ENCODE measurements around the gene EPHA6. TPM values are rescaled to one million over a fixed set of nuclear protein-coding genes. Genes with fewer than 3 reads are reported as not detected.
A peak's percentile ranks its signal among the peaks of the same experiment; 100 is the strongest.

Gene EPHA6
- polyA plus RNA-seq, 2 of the 4 experiments (the other 2 are of a cell fraction): 0.08 TPM

- TF ChIP-seq RNF2 (IDR thresholded peaks at IDR 0.05; ENCODE audit: borderline replicate concordance, low read depth): no peak
Observed at GRCh38 chr3:96776818-96777217, 37.6 kb upstream of the EPHA6 start (continued).

DNA sequence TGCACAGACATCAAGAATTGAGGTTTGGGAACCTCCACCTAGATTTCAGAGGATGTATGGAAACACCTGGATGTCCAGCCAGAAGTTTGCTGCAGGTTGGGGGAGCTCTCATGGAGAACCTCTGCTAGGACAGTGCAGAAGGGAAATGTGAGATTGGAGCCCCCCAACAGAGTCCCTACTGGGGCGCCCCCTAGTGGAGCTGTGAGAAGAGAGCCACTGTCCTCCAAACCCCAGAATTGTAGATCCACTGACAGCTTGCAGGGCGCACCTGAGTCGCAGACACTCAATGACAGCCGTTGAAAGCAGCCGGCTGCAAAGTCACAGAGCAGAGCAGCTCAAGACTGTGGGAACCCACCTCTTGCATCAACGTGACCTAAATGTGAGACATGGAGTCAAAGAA lies 34.6 kb upstream of the EPHA6 start:
- CTCF ChIA-PET: no interaction called here
- Histone ChIP-seq H3K27ac (no peak overlapping the region), H3K4me3 (no peak overlapping the region), H3K4me2 (no peak overlapping the region), H3K9me3 (no peaks in the 10 kb centered on the region), H3K4me1 (no peaks in the 10 kb centered on the region)
- TF ChIP-seq KDM1A (IDR thresholded peaks at IDR 0.05; ENCODE audit: low read depth) (no peak), RAD21 (conservative IDR thresholded peaks at IDR 0.05 in 1 of 2, IDR thresholded peaks at IDR 0.05 in 1 of 2) (no peak)
- FAIRE-seq (no peak), DNase-seq (ENCODE audit: low read depth in 1 of 2, low spot score in 1 of 2) (no peak), ATAC-seq (no peak)
- POLR2A ChIA-PET: no interaction called here
- WGBS (ENCODE audit: missing lambda C conversion rate): 43% methylated on average over 6 of the region's 6 CpGs

GRCh38 chr3:96796101-96796500 lies 18.3 kb upstream of the EPHA6 start:
- Histone ChIP-seq H3K4me1 (no peaks in the 10 kb centered on the region), H3K4me2 (no peak overlapping the region), H3K27ac (no peak overlapping the region), H3K4me3 (no peak overlapping the region), H3K9me3 (no peaks in the 10 kb centered on the region; the same call in 2 of the 3 replicates)
- CTCF ChIA-PET: no interaction called here
- TF ChIP-seq EHMT2 (IDR thresholded peaks at IDR 0.05; ENCODE audit: low read depth): no peak
- no peak for TF ChIP-seq CBX8 (IDR thresholded peaks at IDR 0.05)
- TF ChIP-seq MAFK (IDR thresholded peaks at IDR 0.05; ENCODE audit: partially characterized antibody): peak; percentile 14
- DNase-seq (ENCODE audit: low read depth in 1 of 2, low spot score in 1 of 2): no peak
- no peak for ATAC-seq
- FAIRE-seq: no peak
- 36% methylated on average over 5 of the region's 5 CpGs for WGBS (ENCODE audit: missing lambda C conversion rate)
- POLR2A ChIA-PET: no interaction called here

GRCh38 chr3:96803870-96804269 lies 10.5 kb upstream of the EPHA6 start:
- WGBS (ENCODE audit: missing lambda C conversion rate): 52% methylated on average over 1 of the region's 1 CpG
- H3K4me1 ChIP-seq: no peaks in the 10 kb centered on the region
- no peak overlapping the region for H3K4me3 ChIP-seq
- CTCF ChIA-PET: no interaction called here
- H3K9me3 ChIP-seq: no peaks in the 10 kb centered on the region
- ATAC-seq (no peak), FAIRE-seq (no peak), DNase-seq (ENCODE audit: low read depth in 1 of 2, low spot score in 1 of 2) (no peak)
- H3K27ac ChIP-seq: no peak overlapping the region
- POLR2A ChIA-PET: no interaction called here
- H3K4me2 ChIP-seq: no peak overlapping the region
- TF ChIP-seq POLR2AphosphoS2 (conservative IDR thresholded peaks at IDR 0.05; ENCODE audit: low read length): no peak

DNA sequence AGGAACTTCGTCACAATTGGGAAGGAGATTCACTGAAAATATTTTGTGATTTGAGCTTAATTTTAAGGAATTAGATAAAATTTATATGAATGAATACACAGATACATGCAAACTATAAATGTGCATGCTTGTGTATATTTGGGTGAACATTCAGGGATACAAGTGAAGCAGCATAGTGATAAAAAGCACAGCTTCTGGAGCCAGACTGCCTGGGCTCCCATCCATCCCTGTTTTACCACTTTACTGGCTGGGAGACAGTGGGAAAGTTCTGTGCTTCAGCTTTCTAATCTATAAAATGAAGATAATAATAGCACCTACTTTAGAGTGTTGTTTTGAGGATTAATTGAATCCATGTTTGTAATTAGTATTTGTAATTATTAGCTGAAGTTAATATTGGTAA lies 8.1 kb upstream of the EPHA6 start:
- no peak for DNase-seq (ENCODE audit: low read depth in 1 of 2, low spot score in 1 of 2)
- Histone ChIP-seq H3K4me3 (no peak overlapping the region), H3K4me2 (no peak overlapping the region), H3K9me3 (no peaks in the 10 kb centered on the region), H3K4me1 (no peaks in the 10 kb centered on the region), H3K27ac (no peak overlapping the region)
- TF ChIP-seq RAD21 (conservative IDR thresholded peaks at IDR 0.05 in 1 of 2, IDR thresholded peaks at IDR 0.05 in 1 of 2) (no peak), ZFP36 (IDR thresholded peaks at IDR 0.05; ENCODE audit: borderline replicate concordance, partially characterized antibody) (no peak), RFX5 (IDR thresholded peaks at IDR 0.05) (no peak), KDM5A (IDR thresholded peaks at IDR 0.05) (no peak), MAFK (IDR thresholded peaks at IDR 0.05; ENCODE audit: partially characterized antibody) (no peak), CHD2 (IDR thresholded peaks at IDR 0.05; ENCODE audit: low read length, partially characterized antibody) (no peak), MYC (IDR thresholded peaks at IDR 0.05; ENCODE audit: borderline replicate concordance, low read length) (no peak)
- 0% methylated on average over 1 of the region's 1 CpG for WGBS (ENCODE audit: missing lambda C conversion rate)
- ChIA-PET CTCF (no interaction called here), POLR2A (no interaction called here)
- no peak for ATAC-seq
- no peak for FAIRE-seq

DNA sequence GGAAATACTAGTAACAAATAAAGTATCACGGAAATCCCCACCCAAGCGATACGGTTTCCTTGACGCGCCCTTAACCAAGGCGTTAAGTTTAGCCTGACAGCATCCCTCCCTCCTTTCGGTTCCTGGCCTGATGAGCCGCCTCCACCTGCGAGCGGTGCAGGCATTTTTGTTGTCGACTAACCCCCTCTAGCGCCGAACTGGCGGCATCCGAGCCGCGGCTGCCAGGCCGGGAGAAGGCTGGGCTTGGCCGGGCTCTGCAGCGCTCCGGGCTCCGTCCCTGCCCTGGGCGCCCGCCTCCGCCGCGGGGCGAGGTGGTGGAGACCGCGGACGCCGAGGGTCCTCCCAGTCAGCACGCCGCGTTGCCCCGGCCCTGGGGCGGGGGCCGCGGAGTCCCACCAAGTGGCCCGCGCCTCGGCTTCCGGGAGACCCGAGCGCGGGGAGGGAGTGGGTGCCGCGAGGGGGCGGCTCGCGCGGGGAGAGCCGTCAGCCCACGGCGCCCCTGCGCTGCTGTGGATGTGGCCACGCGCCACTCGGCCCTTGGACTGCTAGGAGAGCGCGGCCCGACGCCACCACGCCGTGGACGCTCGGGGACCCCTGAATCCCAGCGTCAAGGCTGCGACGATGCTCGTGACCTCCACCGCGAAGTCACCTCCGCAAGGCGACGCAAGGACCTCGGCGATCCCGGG lies 1.1 kb upstream of the EPHA6 start:
- Histone ChIP-seq H3K4me3 (peak overlapping the region; percentile 51), H3K4me2 (peak overlapping the region; percentile 88), H3K27ac (peak overlapping the region in 1 of 2 experiments; percentile 72; a peak in 3 of 6 replicates), H3K4me1 (peaks cover 12% of the 10 kb centered on the region; the same call in 2 of the 3 replicates), H3K9me3 (no peaks in the 10 kb centered on the region)
- TF ChIP-seq RAD21 (conservative IDR thresholded peaks at IDR 0.05 in 1 of 2, IDR thresholded peaks at IDR 0.05 in 1 of 2) (peak; percentile 79 to 85), SMC3 (IDR thresholded peaks at IDR 0.05) (peak; percentile 70; the same call in 2 of the 3 replicates), ZC3H11A (IDR thresholded peaks at IDR 0.05) (no peak), MAX (IDR thresholded peaks at IDR 0.05) (peak; percentile 40; the same call in 1 of the 2 replicates), CTCF (IDR thresholded peaks at IDR 0.05) (peak; percentile 66), RNF2 (IDR thresholded peaks at IDR 0.05; ENCODE audit: borderline replicate concordance, low read depth) (no peak)
- TF ChIP-seq, protein P1, sequence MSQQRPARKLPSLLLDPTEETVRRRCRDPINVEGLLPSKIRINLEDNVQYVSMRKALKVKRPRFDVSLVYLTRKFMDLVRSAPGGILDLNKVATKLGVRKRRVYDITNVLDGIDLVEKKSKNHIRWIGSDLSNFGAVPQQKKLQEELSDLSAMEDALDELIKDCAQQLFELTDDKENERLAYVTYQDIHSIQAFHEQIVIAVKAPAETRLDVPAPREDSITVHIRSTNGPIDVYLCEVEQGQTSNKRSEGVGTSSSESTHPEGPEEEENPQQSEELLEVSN (IDR thresholded peaks at IDR 0.05; ENCODE audit: borderline replicate concordance, low read depth): no peak
- WGBS (ENCODE audit: missing lambda C conversion rate): 0% methylated on average over 10 of the region's 79 CpGs
- ChIA-PET POLR2A (no interaction called here), CTCF (no interaction called here)
- ATAC-seq (peak; percentile 93 to 96), DNase-seq (ENCODE audit: low read depth in 1 of 2, low spot score in 1 of 2) (peak; percentile 63 to 73), FAIRE-seq (no peak)

All from A549 (cell line).